Measurements from ENCODE around the gene COL9A1. TPM values are rescaled to one million over a fixed set of nuclear protein-coding genes. Genes with fewer than 3 reads are reported as not detected.

COL9A1 gene
- total RNA-seq, 3 donors from 2014 or later (not counting 1 experiment from before 2014, with no cell fraction given), result not detected

GRCh38 chr6:70277470-70277869 lies 25.4 kb downstream of the COL9A1 start:
- H3K27me3 Mint-ChIP-seq (ENCODE audit: low read depth in 2 of 2), result peaks cover 6 to 7% of the 10 kb centered on the region in 2 donors
- TF ChIP-seq CTCF (IDR thresholded peaks at IDR 0.05), result no peak
- no peaks in the 10 kb centered on the region for H3K36me3 Mint-ChIP-seq
- intact Hi-C loops (cut with micrococcal nuclease), result no loop called here
- Histone ChIP-seq H3K4me3 (ENCODE audit: low read length) (no peak overlapping the region), H3K9me3 (ENCODE audit: control insufficient read depth, insufficient read depth, low read length) (no peaks in the 10 kb centered on the region), H3K27me3 (ENCODE audit: control insufficient read depth, insufficient read depth, low read length) (peaks cover 5% of the 10 kb centered on the region), H3K4me1 (ENCODE audit: control insufficient read depth, insufficient read depth, low read length) (no peaks in the 10 kb centered on the region), H3K36me3 (ENCODE audit: control insufficient read depth, insufficient read depth, low read length) (no peaks in the 10 kb centered on the region), H3K27ac (ENCODE audit: low read length) (no peak overlapping the region)
- no peak overlapping the region for H3K27ac Mint-ChIP-seq
- H3K4me3 Mint-ChIP-seq, result no peak overlapping the region
- DNase-seq, result no peak
- no peaks in the 10 kb centered on the region for H3K4me1 Mint-ChIP-seq
- peaks cover 2% of the 10 kb centered on the region in 2 donors for H3K9me3 Mint-ChIP-seq
- 68% methylated on average over 2 of the region's 2 CpGs for WGBS (ENCODE audit: insufficient coverage)
- no peak for ATAC-seq

- H3K4me1 Mint-ChIP-seq, result no peaks in the 10 kb centered on the region
- H3K9me3 ChIP-seq (ENCODE audit: control insufficient read depth, insufficient read depth, low read length), result no peaks in the 10 kb centered on the region
- no peaks in the 10 kb centered on the region for H3K27me3 ChIP-seq (ENCODE audit: control insufficient read depth, insufficient read depth, low read length)
- no peaks in the 10 kb centered on the region for H3K36me3 Mint-ChIP-seq
- no peak overlapping the region for H3K27ac ChIP-seq (ENCODE audit: low read length)
- no peak for TF ChIP-seq CTCF (IDR thresholded peaks at IDR 0.05)
- ATAC-seq, result no peak
- intact Hi-C loops (cut with micrococcal nuclease), result no loop called here
- no peaks in the 10 kb centered on the region for H3K27me3 Mint-ChIP-seq (ENCODE audit: low read depth in 2 of 2)
- no peak for DNase-seq
- H3K4me1 ChIP-seq (ENCODE audit: control insufficient read depth, insufficient read depth, low read length), result no peaks in the 10 kb centered on the region
- no peak overlapping the region for H3K4me3 Mint-ChIP-seq
- WGBS (ENCODE audit: insufficient coverage), result 78% methylated on average over 4 of the region's 4 CpGs
- no peak overlapping the region for H3K4me3 ChIP-seq (ENCODE audit: low read length)
- H3K9me3 Mint-ChIP-seq, result peaks cover 2% of the 10 kb centered on the region in 2 donors
- no peaks in the 10 kb centered on the region for H3K36me3 ChIP-seq (ENCODE audit: control insufficient read depth, insufficient read depth, low read length)
- H3K27ac Mint-ChIP-seq, result no peak overlapping the region
Measured at GRCh38 chr6:70274338-70274737, 28.5 kb downstream of the COL9A1 start.

DNA sequence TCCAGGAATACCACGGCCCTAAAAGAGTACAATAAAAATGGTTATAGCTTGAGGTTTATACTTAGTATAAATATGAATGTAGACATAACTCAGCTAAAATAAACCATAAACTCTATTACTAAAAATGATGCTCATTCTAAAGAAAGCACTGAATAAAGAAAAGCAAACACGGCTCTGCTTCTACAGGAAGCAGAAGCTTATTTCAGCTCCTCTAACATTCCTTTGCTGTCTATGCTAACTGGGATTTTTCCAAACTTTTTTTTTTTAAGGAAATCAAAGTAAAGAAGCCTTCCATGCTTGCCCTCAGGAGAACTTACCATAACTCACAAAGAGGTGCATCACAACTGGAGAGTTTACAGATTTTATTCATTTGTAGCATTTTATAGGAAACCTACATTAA lies 30.8 kb downstream of the COL9A1 start:
- Histone ChIP-seq H3K4me1 (ENCODE audit: control insufficient read depth, insufficient read depth, low read length) (no peaks in the 10 kb centered on the region), H3K4me3 (ENCODE audit: low read length) (no peak overlapping the region), H3K27ac (ENCODE audit: low read length) (no peak overlapping the region), H3K27me3 (ENCODE audit: control insufficient read depth, insufficient read depth, low read length) (no peaks in the 10 kb centered on the region), H3K36me3 (ENCODE audit: control insufficient read depth, insufficient read depth, low read length) (no peaks in the 10 kb centered on the region), H3K9me3 (ENCODE audit: control insufficient read depth, insufficient read depth, low read length) (no peaks in the 10 kb centered on the region)
- intact Hi-C loops (cut with micrococcal nuclease), result no loop called here
- H3K36me3 Mint-ChIP-seq, result no peaks in the 10 kb centered on the region
- no peaks in the 10 kb centered on the region for H3K27me3 Mint-ChIP-seq (ENCODE audit: low read depth in 2 of 2)
- WGBS (ENCODE audit: insufficient coverage), result 75% methylated on average over 1 of the region's 2 CpGs
- H3K4me3 Mint-ChIP-seq, result no peak overlapping the region
- no peak overlapping the region for H3K27ac Mint-ChIP-seq
- ATAC-seq (no peak), DNase-seq (no peak)
- no peak for TF ChIP-seq CTCF (IDR thresholded peaks at IDR 0.05)
- H3K9me3 Mint-ChIP-seq, result peaks cover 2% of the 10 kb centered on the region in 2 donors
- no peaks in the 10 kb centered on the region for H3K4me1 Mint-ChIP-seq

- DNase-seq (no peak), ATAC-seq (no peak)
- no peak for TF ChIP-seq CTCF (IDR thresholded peaks at IDR 0.05)
- intact Hi-C loops (cut with micrococcal nuclease), result no loop called here
- Histone ChIP-seq H3K4me1 (ENCODE audit: control insufficient read depth, insufficient read depth, low read length) (no peaks in the 10 kb centered on the region), H3K27me3 (ENCODE audit: control insufficient read depth, insufficient read depth, low read length) (no peaks in the 10 kb centered on the region), H3K27ac (ENCODE audit: low read length) (no peak overlapping the region), H3K9me3 (ENCODE audit: control insufficient read depth, insufficient read depth, low read length) (no peaks in the 10 kb centered on the region), H3K4me3 (ENCODE audit: low read length) (no peak overlapping the region), H3K36me3 (ENCODE audit: control insufficient read depth, insufficient read depth, low read length) (no peaks in the 10 kb centered on the region)
- Mint-ChIP-seq H3K4me1 (no peaks in the 10 kb centered on the region), H3K27me3 (ENCODE audit: low read depth in 2 of 2) (no peaks in the 10 kb centered on the region), H3K27ac (no peak overlapping the region), H3K36me3 (no peaks in the 10 kb centered on the region), H3K9me3 (peaks cover 2% of the 10 kb centered on the region in 2 donors), H3K4me3 (no peak overlapping the region)
- WGBS (ENCODE audit: insufficient coverage), result 72% methylated on average over 7 of the region's 8 CpGs
Measured at GRCh38 chr6:70270287-70271005, 32.4 kb downstream of the COL9A1 start.
